A549 (cell line): ENCODE measurements around the gene EPS8L3. TPM values are rescaled to one million over a fixed set of nuclear protein-coding genes. Genes with fewer than 3 reads are reported as not detected.
A peak's percentile ranks its signal among the peaks of the same experiment; 100 is the strongest.

Experiments
- BHLHE40 ChIP-seq: IDR thresholded peaks from 2 replicates; pipeline ENCODE4 v1.6.1; 2012; ENCODE audit warnings: low read depth, low read length, inconsistent platforms
- CHD2 ChIP-seq: fragments of 150-350 bp; IDR thresholded peaks from 2 replicates; pipeline ENCODE4 v1.6.1; 2014; ENCODE audit warnings: low read length; ENCODE audit not compliant: partially characterized antibody
- E2F6 ChIP-seq: IDR thresholded peaks from 2 replicates; pipeline ENCODE4 v1.6.1; 2012; ENCODE audit warnings: low read depth, borderline replicate concordance
- EHMT2 ChIP-seq: fragments of 200-600 bp; sonication (generic); IDR thresholded peaks from 2 replicates; pipeline ENCODE4 v1.6.1; 2016; ENCODE audit warnings: antibody characterized with exemption, low read depth, mild to moderate bottlenecking, moderate library complexity
- EP300 ChIP-seq, 2 experiments: fragments of >200 bp; sonication (Bioruptor Twin); formaldehyde crosslinking; IDR thresholded peaks; 2 replicates in 1 of 2; 3 replicates in 1 of 2; pipeline ENCODE4 v1.6.1; 2016 to 2017
- ESRRA ChIP-seq: fragments of 150-350 bp; IDR thresholded peaks from 2 replicates; pipeline ENCODE4 v1.6.1; 2014; ENCODE audit warnings: mild to moderate bottlenecking, low read length, borderline replicate concordance
- FOSL2 ChIP-seq, 2 experiments: fragments of 450-650 bp in 1 of 2; fragments of >200 bp in 1 of 2; sonication (Bioruptor Twin) in 1 of 2; formaldehyde crosslinking; IDR thresholded peaks; 2 replicates each; pipeline versions ENCODE4 v1.5.0 to v1.6.1; 2016 to 2020; ENCODE audit warnings: mild to moderate bottlenecking in 1 of 2, moderate library complexity in 1 of 2
- HEYL ChIP-seq: fragments of 250-450 bp; sonication (Bioruptor Pico); IDR thresholded peaks from 2 replicates; pipeline ENCODE4 v1.8.0; 2021; ENCODE audit warnings: mild to moderate bottlenecking, moderate library complexity
- HMGXB4 ChIP-seq: fragments of 250-450 bp; sonication (Bioruptor Pico); IDR thresholded peaks from 2 replicates; pipeline ENCODE4 v1.5.0; 2021; ENCODE audit warnings: mild to moderate bottlenecking, moderate library complexity, borderline replicate concordance
- HOXA7 ChIP-seq: fragments of 250-450 bp; sonication (Bioruptor Pico); IDR thresholded peaks from 2 replicates; pipeline ENCODE4 v1.5.0; 2020; ENCODE audit warnings: mild to moderate bottlenecking, moderate library complexity
- HOXB5 ChIP-seq: fragments of 250-450 bp; sonication (Bioruptor Pico); IDR thresholded peaks from 2 replicates; pipeline ENCODE4 v1.5.0; 2020; ENCODE audit warnings: mild to moderate bottlenecking, moderate library complexity
- JUNB ChIP-seq: fragments of >200 bp; sonication (Bioruptor Twin); formaldehyde crosslinking; IDR thresholded peaks from 2 replicates; pipeline ENCODE4 v1.6.1; 2016
- KDM1A ChIP-seq: fragments of 200-600 bp; sonication (generic); IDR thresholded peaks from 2 replicates; pipeline ENCODE4 v1.6.1; 2016; ENCODE audit warnings: low read depth, mild to moderate bottlenecking
- MAFK ChIP-seq: fragments of 450-650 bp; IDR thresholded peaks from 2 replicates; pipeline ENCODE4 v1.6.1; 2014; ENCODE audit not compliant: partially characterized antibody
- MAZ ChIP-seq: fragments of 150-350 bp; IDR thresholded peaks from 2 replicates; pipeline ENCODE4 v1.6.1; 2014; ENCODE audit warnings: antibody characterized with exemption, low read depth, low read length, borderline replicate concordance
- NFE2L2 ChIP-seq: fragments of 150-350 bp; conservative IDR thresholded peaks from 2 replicates; pipeline ENCODE4 v1.6.1; 2014; ENCODE audit warnings: low read length
- NR3C1 ChIP-seq: fragments of >200 bp; sonication (Bioruptor Twin); formaldehyde crosslinking; IDR thresholded peaks from 3 replicates; pipeline ENCODE4 v1.6.1; 2017
- PBX3 ChIP-seq: IDR thresholded peaks from 2 replicates; pipeline ENCODE4 v1.6.1; 2012
- RARB ChIP-seq: fragments of 250-450 bp; sonication (Bioruptor Pico); IDR thresholded peaks from 2 replicates; pipeline ENCODE4 v1.8.0; 2021; ENCODE audit warnings: mild to moderate bottlenecking, moderate library complexity
- RFX5 ChIP-seq: fragments of 450-650 bp; IDR thresholded peaks from 2 replicates; pipeline ENCODE4 v1.7.1; 2014; ENCODE audit warnings: antibody characterized with exemption, mild to moderate bottlenecking, moderate library complexity
- RNF2 ChIP-seq: fragments of 200-600 bp; sonication (generic); IDR thresholded peaks from 2 replicates; pipeline ENCODE4 v1.6.1; 2016; ENCODE audit warnings: low read depth, mild to moderate bottlenecking, antibody characterized with exemption, moderate library complexity, borderline replicate concordance
- SREBF2 ChIP-seq: fragments of 450-650 bp; IDR thresholded peaks from 2 replicates; pipeline ENCODE4 v1.6.1; 2014; ENCODE audit warnings: mild to moderate bottlenecking, moderate library complexity
- USF2 ChIP-seq: fragments of 450-650 bp; IDR thresholded peaks from 2 replicates; pipeline ENCODE4 v1.6.1; 2014; ENCODE audit warnings: antibody characterized with exemption
- ZC3H11A ChIP-seq: fragments of 450-650 bp; IDR thresholded peaks from 2 replicates; pipeline ENCODE4 v1.6.1; 2014; ENCODE audit warnings: antibody characterized with exemption, mild to moderate bottlenecking
- ZFP36 ChIP-seq: fragments of 450-650 bp; IDR thresholded peaks from 2 replicates; pipeline ENCODE4 v1.6.1; 2014; ENCODE audit warnings: borderline replicate concordance; ENCODE audit not compliant: partially characterized antibody
- polyA plus RNA-seq, 4 experiments: library from polyadenylated mRNA; depleted of rRNA in 3 of 4; stranded (reverse); fragments of >200 nt; fragmentation: RNase III in 1 of 4; extraction: RNeasy Plus Mini Kit Qiagen cat#74134 plus additional on column Dnase treatment in 1 of 4; gene quantifications; 2 replicates in 3 of 4; 3 replicates in 1 of 4; pipeline ENCODE4 v1.2.3, GENCODE V29; 2011 to 2017

The EPS8L3 gene
- polyA plus RNA-seq, 2 of the 4 experiments (the other 2 are of a cell fraction), result 3.3 to 5.1 TPM

GRCh38 chr1:109792056-109792831, 28.5 kb upstream of the EPS8L3 start (continued):
- TF ChIP-seq USF2 (no peak), RFX5 (no peak), RNF2 (no peak), ZC3H11A (no peak), SREBF2 (no peak), ZFP36 (no peak), ESRRA (no peak), BHLHE40 (no peak), MAZ (no peak), RARB (no peak), NFE2L2 (peak; percentile 99), EHMT2 (no peak), NR3C1 (no peak), PBX3 (0 out of 2 replicates have a peak, but pooled peaks have one; percentile 20), MAFK (peak; percentile 100), EP300 (IDR thresholded peaks at IDR 0.05) (peak; percentile 21 to 59; a peak in 2 of 5 replicates), KDM1A (no peak), E2F6 (no peak), HOXB5 (CRISPR knock-in tag) (0 out of 2 replicates have a peak, but pooled peaks have one; percentile 40), JUNB (no peak; the same call in 1 of the 2 replicates), HOXA7 (CRISPR knock-in tag) (no peak), FOSL2 (IDR thresholded peaks at IDR 0.05) (0 out of 2 replicates have a peak, but pooled peaks have one; percentile 27), FOSL2 (CRISPR knock-in tag; IDR thresholded peaks at IDR 0.05) (peak; percentile 76), HEYL (CRISPR knock-in tag) (no peak), CHD2 (no peak), HMGXB4 (CRISPR knock-in tag) (no peak)
